Measurements from ENCODE around the gene BDP1. TPM values are rescaled to one million over a fixed set of nuclear protein-coding genes. Genes with fewer than 3 reads are reported as not detected.
"Not testable (repeated sequence)": the region's sequence is repeated elsewhere in the genome, so short reads cannot be mapped to it uniquely, and the experiment has no call there.

Gene BDP1
- total RNA-seq, 1 donor from 2014 or later, result 26.8 TPM

- H3K27me3 ChIP-seq (ENCODE audit: low read depth); H3K27ac ChIP-seq; intact Hi-C loops (cut with DNase I); H3K36me3 ChIP-seq; H3K9me3 ChIP-seq; DNase-seq; H3K4me1 ChIP-seq: not testable (repeated sequence)
- peak; percentile 30 to 62 for ATAC-seq
- peak overlapping the region; percentile 11 for H3K4me3 ChIP-seq
Measured at GRCh38 chr5:71445523-71446152, 9.8 kb upstream of the BDP1 start.

DNA sequence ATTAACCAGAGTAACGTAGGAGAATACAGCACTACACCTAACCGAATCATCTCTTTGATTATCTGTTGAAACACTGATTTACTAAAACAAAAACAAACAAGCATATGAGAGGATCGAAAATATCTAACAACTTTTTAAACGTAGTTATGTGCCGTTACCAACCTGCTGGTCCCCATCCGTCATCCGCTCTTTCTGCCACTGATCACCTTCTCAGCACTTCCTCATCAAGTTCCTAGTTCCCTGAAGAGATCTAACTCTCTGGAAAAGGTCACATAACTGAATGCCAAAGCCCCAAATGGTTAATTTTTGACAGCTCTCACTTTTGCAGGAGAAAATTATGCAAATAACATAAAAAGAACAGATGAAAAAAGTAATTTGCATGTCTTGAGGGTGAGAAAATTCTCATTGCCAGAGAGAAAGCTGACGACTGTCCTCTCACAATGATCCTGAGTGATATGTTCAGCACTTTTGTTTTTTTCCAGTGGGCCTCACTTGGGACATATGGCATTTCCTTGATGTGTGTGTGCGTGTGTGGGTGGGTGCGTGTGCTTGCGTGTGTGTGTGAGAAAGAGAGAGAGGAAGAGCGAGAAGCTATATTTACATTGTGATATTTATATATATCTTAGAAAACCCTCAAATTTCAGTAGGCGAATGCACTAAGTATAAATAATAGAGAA, 8.8 kb upstream of the BDP1 start:
- H3K9me3 ChIP-seq; H3K27ac ChIP-seq; H3K27me3 ChIP-seq (ENCODE audit: low read depth); H3K36me3 ChIP-seq; ATAC-seq; DNase-seq; intact Hi-C loops (cut with DNase I); H3K4me1 ChIP-seq: not testable (repeated sequence)
- H3K4me3 ChIP-seq, result peak overlapping the region; percentile 11

GRCh38 chr5:71447218-71447808, 8.1 kb upstream of the BDP1 start:
- DNase-seq; H3K27ac ChIP-seq; H3K4me1 ChIP-seq; intact Hi-C loops (cut with DNase I); H3K36me3 ChIP-seq; H3K9me3 ChIP-seq; H3K27me3 ChIP-seq (ENCODE audit: low read depth); H3K4me3 ChIP-seq: not testable (repeated sequence)
- peak; percentile 40 for TF ChIP-seq CTCF (IDR thresholded peaks at IDR 0.05)
- peak; percentile 83 to 84 for ATAC-seq

- intact Hi-C loops (cut with DNase I), result no loop called here
- H3K9me3 ChIP-seq, result no peaks in the 10 kb centered on the region
- TF ChIP-seq CTCF (IDR thresholded peaks at IDR 0.05), result no peak
- no peaks in the 10 kb centered on the region for H3K36me3 ChIP-seq
- DNase-seq (no peak), ATAC-seq (no peak)
- no peak overlapping the region for H3K27ac ChIP-seq
- peaks cover 8% of the 10 kb centered on the region for H3K27me3 ChIP-seq (ENCODE audit: low read depth)
- H3K4me1 ChIP-seq, result peaks cover 17% of the 10 kb centered on the region
- H3K4me3 ChIP-seq, result no peak overlapping the region
Measured at GRCh38 chr5:71452876-71453275, 2.6 kb upstream of the BDP1 start.

DNA sequence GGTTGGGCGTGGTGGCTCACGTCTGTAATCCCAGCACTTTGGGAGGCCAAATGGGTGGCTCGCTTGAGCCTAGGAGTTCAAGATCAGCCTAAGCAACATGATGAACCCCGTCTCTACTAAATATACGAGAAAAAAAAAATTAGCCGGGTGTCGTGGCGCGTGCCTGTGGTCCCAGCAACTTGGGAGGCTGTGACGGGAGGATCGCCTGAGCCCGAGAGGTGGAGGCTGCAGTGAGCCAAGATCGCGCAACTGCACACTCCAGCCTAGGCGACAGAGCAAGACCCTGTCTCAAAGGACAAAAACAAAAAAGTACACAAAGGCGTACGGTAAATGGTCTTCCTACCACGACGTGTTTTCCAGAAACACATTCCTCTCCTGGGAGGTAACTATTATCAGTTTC, 538 bp upstream of the BDP1 start:
- ATAC-seq, result no peak
- peaks cover 17% of the 10 kb centered on the region for H3K4me1 ChIP-seq
- peaks cover 16% of the 10 kb centered on the region for H3K36me3 ChIP-seq
- no peaks in the 10 kb centered on the region for H3K9me3 ChIP-seq
- TF ChIP-seq CTCF (IDR thresholded peaks at IDR 0.05), result no peak
- peak overlapping the region; percentile 89 for H3K4me3 ChIP-seq
- DNase-seq, result no peak
- peaks cover 8% of the 10 kb centered on the region for H3K27me3 ChIP-seq (ENCODE audit: low read depth)
- peak overlapping the region; percentile 91 for H3K27ac ChIP-seq
- intact Hi-C loops (cut with DNase I), result no loop called here

- DNase-seq (no peak), ATAC-seq (no peak)
- Histone ChIP-seq H3K27ac (peak overlapping the region; percentile 91), H3K9me3 (no peaks in the 10 kb centered on the region), H3K4me1 (peaks cover 17% of the 10 kb centered on the region), H3K27me3 (ENCODE audit: low read depth) (no peaks in the 10 kb centered on the region), H3K4me3 (peak overlapping the region; percentile 89), H3K36me3 (peaks cover 30% of the 10 kb centered on the region)
- intact Hi-C loops (cut with DNase I), result no loop called here
- no peak for TF ChIP-seq CTCF (IDR thresholded peaks at IDR 0.05)
Measured at GRCh38 chr5:71456362-71456743, 902 bp downstream of the BDP1 start.
